Astrocyte (in vitro differentiated cells and primary cell): ENCODE results near the gene ZG16B. TPM values are rescaled to one million over a fixed set of nuclear protein-coding genes. Genes with fewer than 3 reads are reported as not detected.

Experiments
- DNase-seq: peaks from one replicate; pipeline ENCODE4 v3.0.0-alpha.2; 2010; ENCODE audit warnings: low read depth
- FAIRE-seq: peaks from 2 replicates; lab custom pipeline; 2011; peaks lifted over from hg19 to GRCh38; lab: Jason Lieb, UNC
- H2AFZ ChIP-seq: 2 replicates; pipeline ENCODE4 v1.6.0; 2012; ENCODE audit warnings: low read depth, low read length, inconsistent platforms
- H3K27ac ChIP-seq: 2 replicates; pipeline ENCODE4 v1.5.1; 2011; ENCODE audit warnings: low read depth, low read length, inconsistent platforms
- H3K27me3 ChIP-seq: 2 replicates; pipeline ENCODE4 v1.6.0; 2011; ENCODE audit warnings: low read length, inconsistent platforms; ENCODE audit not compliant: insufficient read depth
- H3K36me3 ChIP-seq: 2 replicates; pipeline ENCODE4 v1.5.1; 2011; ENCODE audit warnings: low read length, inconsistent platforms; ENCODE audit not compliant: insufficient read depth
- H3K4me1 ChIP-seq: 2 replicates; pipeline ENCODE4 v1.5.1; 2011; ENCODE audit warnings: low read length, inconsistent platforms; ENCODE audit not compliant: insufficient read depth
- H3K4me2 ChIP-seq: 2 replicates; pipeline ENCODE4 v1.6.0; 2012; ENCODE audit warnings: low read length, inconsistent platforms
- H3K4me3 ChIP-seq: 2 replicates; pipeline ENCODE4 v1.5.1; 2011; ENCODE audit warnings: low read depth, mild to moderate bottlenecking, low read length, inconsistent platforms; ENCODE audit not compliant: insufficient read depth
- H3K79me2 ChIP-seq: 2 replicates; pipeline ENCODE4 v1.6.0; 2012; ENCODE audit warnings: mild to moderate bottlenecking, low read length, inconsistent platforms; ENCODE audit not compliant: insufficient read depth
- H3K9ac ChIP-seq: 2 replicates; pipeline ENCODE4 v1.6.0; 2012; ENCODE audit warnings: mild to moderate bottlenecking, low read length, inconsistent platforms
- H3K9me3 ChIP-seq: 2 replicates; pipeline ENCODE4 v1.5.1; 2012; ENCODE audit warnings: low read depth, mild to moderate bottlenecking, low read length, inconsistent platforms; ENCODE audit not compliant: insufficient read depth
- H4K20me1 ChIP-seq: 2 replicates; pipeline ENCODE4 v1.6.0; 2012; ENCODE audit warnings: low read length, inconsistent platforms; ENCODE audit not compliant: insufficient read depth
- H3K27ac Mint-ChIP-seq: one replicate; pipeline ENCODE4 v1.8.0; 2021; ENCODE audit warnings: mild to moderate bottlenecking, mixed read lengths; ENCODE audit not compliant: unreplicated experiment
- H3K27me3 Mint-ChIP-seq: one replicate; pipeline ENCODE4 v1.8.0; 2021; ENCODE audit warnings: low read depth, mixed read lengths; ENCODE audit not compliant: unreplicated experiment
- H3K36me3 Mint-ChIP-seq: one replicate; pipeline ENCODE4 v1.8.0; 2021; ENCODE audit warnings: low read depth, mixed read lengths; ENCODE audit not compliant: unreplicated experiment
- H3K4me1 Mint-ChIP-seq: one replicate; pipeline ENCODE4 v1.8.0; 2021; ENCODE audit warnings: low read depth, mixed read lengths; ENCODE audit not compliant: unreplicated experiment
- H3K4me3 Mint-ChIP-seq: one replicate; pipeline ENCODE4 v1.8.0; 2021; ENCODE audit warnings: mild to moderate bottlenecking, moderate library complexity, mixed read lengths; ENCODE audit not compliant: unreplicated experiment
- H3K9me3 Mint-ChIP-seq: one replicate; pipeline ENCODE4 v1.8.0; 2021; ENCODE audit warnings: mild to moderate bottlenecking, mixed read lengths; ENCODE audit not compliant: unreplicated experiment
- EZH2 ChIP-seq: IDR thresholded peaks from 2 replicates; pipeline ENCODE4 v1.6.1; 2012; ENCODE audit warnings: mild to moderate bottlenecking, low read length, inconsistent platforms; ENCODE audit not compliant: insufficient read depth
- total RNA-seq: library from RNA; stranded (reverse); gene quantifications from 2 replicates; pipeline ENCODE4 v1.2.1, GENCODE V29; 2021
- TF ChIP-seq, protein P1 (sequence below): IDR thresholded peaks from 2 replicates; pipeline ENCODE4 v1.5.1; 2011; ENCODE audit warnings: low read depth, mild to moderate bottlenecking, inconsistent platforms, low read length, moderate library complexity; ENCODE audit not compliant: insufficient read depth

Gene ZG16B
- total RNA-seq, 1 donor from 2014 or later: not detected

DNA sequence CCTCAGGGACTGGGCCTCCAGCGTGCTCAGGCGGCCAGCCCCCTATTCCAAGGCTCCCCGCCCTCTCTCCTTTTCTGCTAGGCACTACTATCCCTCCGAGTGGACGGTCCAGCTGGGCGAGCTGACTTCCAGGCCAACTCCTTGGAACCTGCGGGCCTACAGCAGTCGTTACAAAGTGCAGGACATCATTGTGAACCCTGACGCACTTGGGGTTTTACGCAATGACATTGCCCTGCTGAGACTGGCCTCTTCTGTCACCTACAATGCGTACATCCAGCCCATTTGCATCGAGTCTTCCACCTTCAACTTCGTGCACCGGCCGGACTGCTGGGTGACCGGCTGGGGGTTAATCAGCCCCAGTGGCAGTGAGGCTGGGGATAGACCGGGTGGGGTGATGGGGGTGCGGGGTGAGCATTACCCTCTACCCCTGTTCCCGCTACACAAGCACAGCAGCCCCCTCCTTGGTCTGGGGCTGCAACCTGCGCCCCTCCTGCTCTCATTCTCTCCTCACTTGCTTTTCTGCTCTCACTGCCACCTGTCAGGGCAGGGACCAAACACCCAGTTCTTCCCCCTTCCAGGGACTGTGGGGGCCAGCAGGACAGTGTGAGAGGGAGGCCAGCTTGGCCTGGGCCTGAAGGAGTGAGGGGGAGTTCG lies 30.8 kb upstream of the ZG16B start:
- Mint-ChIP-seq H3K4me3 (no peak overlapping the region), H3K36me3 (peaks cover 1% of the 10 kb centered on the region), H3K4me1 (peaks cover 8% of the 10 kb centered on the region), H3K9me3 (peaks cover 6% of the 10 kb centered on the region), H3K27ac (no peak overlapping the region), H3K27me3 (peaks cover 12% of the 10 kb centered on the region)
- Histone ChIP-seq H3K36me3 (no peaks in the 10 kb centered on the region), H3K9me3 (peaks cover 5% of the 10 kb centered on the region), H3K9ac (no peak overlapping the region), H3K4me2 (no peak overlapping the region), H2AFZ (no peak overlapping the region), H3K4me1 (no peaks in the 10 kb centered on the region), H4K20me1 (no peaks in the 10 kb centered on the region), H3K27me3 (peaks cover under 1% of the 10 kb centered on the region), H3K4me3 (no peak overlapping the region), H3K27ac (no peak overlapping the region), H3K79me2 (no peaks in the 10 kb centered on the region)
- TF ChIP-seq EZH2: no peak
- TF ChIP-seq, protein P1, sequence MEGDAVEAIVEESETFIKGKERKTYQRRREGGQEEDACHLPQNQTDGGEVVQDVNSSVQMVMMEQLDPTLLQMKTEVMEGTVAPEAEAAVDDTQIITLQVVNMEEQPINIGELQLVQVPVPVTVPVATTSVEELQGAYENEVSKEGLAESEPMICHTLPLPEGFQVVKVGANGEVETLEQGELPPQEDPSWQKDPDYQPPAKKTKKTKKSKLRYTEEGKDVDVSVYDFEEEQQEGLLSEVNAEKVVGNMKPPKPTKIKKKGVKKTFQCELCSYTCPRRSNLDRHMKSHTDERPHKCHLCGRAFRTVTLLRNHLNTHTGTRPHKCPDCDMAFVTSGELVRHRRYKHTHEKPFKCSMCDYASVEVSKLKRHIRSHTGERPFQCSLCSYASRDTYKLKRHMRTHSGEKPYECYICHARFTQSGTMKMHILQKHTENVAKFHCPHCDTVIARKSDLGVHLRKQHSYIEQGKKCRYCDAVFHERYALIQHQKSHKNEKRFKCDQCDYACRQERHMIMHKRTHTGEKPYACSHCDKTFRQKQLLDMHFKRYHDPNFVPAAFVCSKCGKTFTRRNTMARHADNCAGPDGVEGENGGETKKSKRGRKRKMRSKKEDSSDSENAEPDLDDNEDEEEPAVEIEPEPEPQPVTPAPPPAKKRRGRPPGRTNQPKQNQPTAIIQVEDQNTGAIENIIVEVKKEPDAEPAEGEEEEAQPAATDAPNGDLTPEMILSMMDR: no peak
- DNase-seq (no peak), FAIRE-seq (no peak)

DNA sequence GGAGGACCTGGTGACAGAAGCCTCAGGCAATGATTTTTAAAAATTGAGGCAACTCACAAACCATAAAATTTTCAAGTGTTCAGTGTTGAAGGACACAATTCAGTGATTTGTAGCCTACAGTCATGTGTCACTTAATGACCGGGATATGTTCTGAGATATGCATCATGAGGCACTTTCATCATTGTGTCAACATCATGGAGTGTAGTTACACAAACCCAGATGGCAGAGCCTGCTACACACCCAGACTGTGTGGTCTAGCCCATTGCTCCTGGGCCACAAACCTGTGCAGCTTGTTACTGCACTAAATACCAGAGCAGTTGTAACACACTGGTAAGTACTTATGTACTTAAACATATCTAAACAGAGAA lies 30.3 kb upstream of the ZG16B start:
- Mint-ChIP-seq H3K4me3 (no peak overlapping the region), H3K4me1 (peaks cover 8% of the 10 kb centered on the region), H3K27me3 (peaks cover 14% of the 10 kb centered on the region), H3K27ac (no peak overlapping the region), H3K36me3 (peaks cover 2% of the 10 kb centered on the region), H3K9me3 (peaks cover 6% of the 10 kb centered on the region)
- Histone ChIP-seq H3K79me2 (no peaks in the 10 kb centered on the region), H3K36me3 (no peaks in the 10 kb centered on the region), H4K20me1 (no peaks in the 10 kb centered on the region), H3K9me3 (peaks cover 10% of the 10 kb centered on the region), H3K4me2 (no peak overlapping the region), H3K4me1 (no peaks in the 10 kb centered on the region), H3K27ac (no peak overlapping the region), H2AFZ (no peak overlapping the region), H3K9ac (no peak overlapping the region), H3K4me3 (no peak overlapping the region), H3K27me3 (peaks cover 3% of the 10 kb centered on the region)
- no peak for DNase-seq
- no peak for FAIRE-seq
- TF ChIP-seq, protein P1: no peak
- TF ChIP-seq EZH2: no peak

- DNase-seq (no peak), FAIRE-seq (no peak)
- no peak overlapping the region for H3K27ac Mint-ChIP-seq
- H3K27ac ChIP-seq: no peak overlapping the region
- no peaks in the 10 kb centered on the region for H4K20me1 ChIP-seq
- no peak overlapping the region for H3K4me2 ChIP-seq
- H3K27me3 ChIP-seq: peaks cover 11% of the 10 kb centered on the region
- H3K9me3 ChIP-seq: peaks cover 14% of the 10 kb centered on the region
- no peaks in the 10 kb centered on the region for H3K36me3 ChIP-seq
- H3K4me1 ChIP-seq: no peaks in the 10 kb centered on the region
- peaks cover 16% of the 10 kb centered on the region for H3K9me3 Mint-ChIP-seq
- H3K4me1 Mint-ChIP-seq: no peaks in the 10 kb centered on the region
- H2AFZ ChIP-seq: no peak overlapping the region
- no peak overlapping the region for H3K4me3 ChIP-seq
- H3K79me2 ChIP-seq: no peaks in the 10 kb centered on the region
- TF ChIP-seq EZH2: no peak
- TF ChIP-seq, protein P1: no peak
- H3K36me3 Mint-ChIP-seq: peaks cover 2% of the 10 kb centered on the region
- no peak overlapping the region for H3K9ac ChIP-seq
- no peak overlapping the region for H3K4me3 Mint-ChIP-seq
- H3K27me3 Mint-ChIP-seq: peaks cover 32% of the 10 kb centered on the region
These were observed 26.4 kb upstream of the ZG16B start for GRCh38 chr16:2803545-2804195.
